CD4-positive, CD25-positive, alpha-beta regulatory T cell (primary cell): ENCODE results near the gene GRK4. TPM values are rescaled to one million over a fixed set of nuclear protein-coding genes. Genes with fewer than 3 reads are reported as not detected.
"Not testable (repeated sequence)": the region's sequence is repeated elsewhere in the genome, so short reads cannot be mapped to it uniquely, and the experiment has no call there.

ENCODE experiments used
- ATAC-seq, 2 donors: fragments of 150-1000 bp; cut with Tn5 transposase; one replicate each; pipeline ENCODE4 v1.10.0; 2021; ENCODE audit warnings: low read depth in 2 of 2, moderate number of reproducible peaks in 2 of 2, moderate library complexity in 1 of 2
- DNase-seq, 3 donors: peaks; one replicate each; pipeline versions ENCODE4 v3.0.0 to v3.0.0-alpha.2; 2012 to 2022; ENCODE audit warnings: mixed read lengths in 1 of 3
- H3K27ac ChIP-seq: one replicate; pipeline ENCODE4 v1.7.0; 2013; ENCODE audit warnings: mild to moderate bottlenecking, low read length; ENCODE audit not compliant: insufficient read depth, poor library complexity, severe bottlenecking
- H3K27me3 ChIP-seq: one replicate; pipeline ENCODE4 v1.7.0; 2013; ENCODE audit warnings: low read length; ENCODE audit not compliant: control insufficient read depth, insufficient read depth
- H3K36me3 ChIP-seq: one replicate; pipeline ENCODE4 v1.7.0; 2013; ENCODE audit warnings: mild to moderate bottlenecking, low read length, moderate library complexity; ENCODE audit not compliant: control insufficient read depth, insufficient read depth
- H3K4me1 ChIP-seq: 2 replicates; pipeline ENCODE4 v1.7.0; 2013; ENCODE audit warnings: mild to moderate bottlenecking, low read length; ENCODE audit not compliant: insufficient read depth, control insufficient read depth, poor library complexity, severe bottlenecking
- H3K4me3 ChIP-seq: one replicate; pipeline ENCODE4 v1.7.0; 2013; ENCODE audit warnings: low read depth, mild to moderate bottlenecking, low read length, moderate library complexity
- H3K9me3 ChIP-seq, 2 experiments: 1 replicate in 1 of 2; 2 replicates in 1 of 2; pipeline ENCODE4 v1.7.0; 2013; ENCODE audit warnings: low read length in 2 of 2, mild to moderate bottlenecking in 1 of 2, moderate library complexity in 1 of 2; ENCODE audit not compliant: control insufficient read depth in 2 of 2
- H3K27ac Mint-ChIP-seq, 3 donors: one replicate each; pipeline ENCODE4 v1.8.0; 2020 to 2022; ENCODE audit warnings: mild to moderate bottlenecking in 3 of 3, mixed read lengths in 3 of 3, moderate library complexity in 2 of 3
- H3K27me3 Mint-ChIP-seq: one replicate; pipeline ENCODE4 v1.8.0; 2022; ENCODE audit warnings: mild to moderate bottlenecking, mixed read lengths
- H3K36me3 Mint-ChIP-seq: one replicate; pipeline ENCODE4 v1.8.0; 2020; ENCODE audit warnings: mixed read lengths
- H3K4me1 Mint-ChIP-seq, 4 donors: one replicate each; pipeline ENCODE4 v1.8.0; 2020 to 2022; ENCODE audit warnings: mixed read lengths in 4 of 4, mild to moderate bottlenecking in 1 of 4
- H3K4me3 Mint-ChIP-seq, 4 donors: one replicate each; pipeline ENCODE4 v1.8.0; 2020 to 2022; ENCODE audit warnings: mild to moderate bottlenecking in 4 of 4, mixed read lengths in 4 of 4, moderate library complexity in 3 of 4
- H3K9me3 Mint-ChIP-seq, 7 donors: one replicate each; pipeline ENCODE4 v1.8.0; 2020 to 2022; ENCODE audit warnings: mixed read lengths in 7 of 7, mild to moderate bottlenecking in 3 of 7, moderate library complexity in 2 of 7
- polyA plus RNA-seq, 4 donors: library from polyadenylated mRNA; unstranded; fragments of 300-500 nt; fragmentation: Illumina TruSeq; gene quantifications; one replicate each; pipeline ENCODE4 v1.2.3, GENCODE V29; 2021
- total RNA-seq: library from RNA; stranded (reverse); gene quantifications from one replicate; pipeline ENCODE4 v1.2.3, GENCODE V29; 2022

GRK4 gene
- total and polyA plus RNA-seq, 5 donors from 2014 or later = 0.64 to 2.8 (median 1.2) TPM

GRCh38 chr4:2953496-2953895 is 9.9 kb upstream of the GRK4 start:
- Mint-ChIP-seq H3K27me3 (peaks cover 4% of the 10 kb centered on the region), H3K27ac (peak overlapping the region in 2 of 3 donors; percentile 93 to 95), H3K9me3 (no peaks in the 10 kb centered on the region), H3K4me1 (peaks cover 6 to 39% (median 25%) of the 10 kb centered on the region in 4 donors), H3K4me3 (peak overlapping the region in 1 of 4 donors; percentile 48), H3K36me3 (peaks cover 50% of the 10 kb centered on the region)
- no peaks in the 10 kb centered on the region for H3K9me3 ChIP-seq
- no peak overlapping the region for H3K4me3 ChIP-seq
- H3K36me3 ChIP-seq = peaks cover 70% of the 10 kb centered on the region
- H3K27me3 ChIP-seq = no peaks in the 10 kb centered on the region
- ATAC-seq (no peak), DNase-seq (no peak)
- peak overlapping the region; percentile 63 for H3K27ac ChIP-seq
- H3K4me1 ChIP-seq = peaks cover 8% of the 10 kb centered on the region

DNA sequence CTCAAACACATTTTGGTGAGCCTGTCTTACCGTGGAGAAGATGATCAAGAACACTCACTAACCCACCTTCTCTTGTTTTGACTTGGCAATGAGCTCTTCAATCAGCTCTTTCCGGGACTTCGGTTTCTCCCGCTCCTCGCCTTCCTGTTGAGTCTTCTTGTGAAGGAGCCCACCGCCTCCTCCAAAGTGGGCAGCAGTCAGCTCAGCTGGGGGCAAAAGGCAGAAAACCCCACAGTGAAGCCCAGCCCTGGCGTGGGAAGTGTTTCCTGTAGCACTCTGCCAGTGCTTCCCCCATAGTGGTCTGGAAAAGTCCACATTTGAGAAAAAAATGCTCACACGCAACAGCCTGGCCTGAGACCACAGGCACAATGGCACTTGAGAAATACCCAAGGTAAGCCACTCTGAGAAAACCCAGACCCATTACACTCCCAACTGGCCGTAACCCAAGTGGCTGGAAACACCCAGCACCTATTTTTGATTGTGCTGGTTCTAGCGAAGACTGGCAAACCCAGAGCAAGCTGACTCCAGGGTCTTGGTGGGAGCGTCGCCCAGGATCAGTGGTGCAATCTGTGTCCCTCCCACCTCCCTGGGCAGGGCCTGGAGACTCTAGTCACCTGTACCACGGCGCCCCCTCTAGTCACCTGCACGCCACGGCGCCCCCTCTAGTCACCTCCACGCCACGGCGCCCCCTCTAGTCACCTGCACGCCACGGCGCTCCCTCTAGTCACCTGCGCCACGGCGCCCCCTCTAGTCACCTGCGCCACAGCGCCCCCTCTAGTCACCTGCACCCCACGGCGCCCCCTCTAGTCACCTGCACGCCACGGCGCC is 8.8 kb upstream of the GRK4 start:
- peak overlapping the region; percentile 93 to 96 (median 95) for H3K27ac Mint-ChIP-seq
- peaks cover 65% of the 10 kb centered on the region for H3K36me3 ChIP-seq
- peak overlapping the region in 2 of 4 donors; percentile 46 to 48 for H3K4me3 Mint-ChIP-seq
- H3K4me1 ChIP-seq = peaks cover 8% of the 10 kb centered on the region
- peaks cover 8 to 50% (median 33%) of the 10 kb centered on the region in 4 donors for H3K4me1 Mint-ChIP-seq
- peak; percentile 45 to 72 (median 45) for DNase-seq
- H3K27ac ChIP-seq = peak overlapping the region; percentile 63
- H3K27me3 Mint-ChIP-seq = peaks cover 4% of the 10 kb centered on the region
- no peaks in the 10 kb centered on the region for H3K9me3 ChIP-seq
- peak; percentile 61 for ATAC-seq
- H3K4me3 ChIP-seq = no peak overlapping the region
- H3K27me3 ChIP-seq = no peaks in the 10 kb centered on the region
- no peaks in the 10 kb centered on the region for H3K9me3 Mint-ChIP-seq
- peaks cover 53% of the 10 kb centered on the region for H3K36me3 Mint-ChIP-seq

DNA sequence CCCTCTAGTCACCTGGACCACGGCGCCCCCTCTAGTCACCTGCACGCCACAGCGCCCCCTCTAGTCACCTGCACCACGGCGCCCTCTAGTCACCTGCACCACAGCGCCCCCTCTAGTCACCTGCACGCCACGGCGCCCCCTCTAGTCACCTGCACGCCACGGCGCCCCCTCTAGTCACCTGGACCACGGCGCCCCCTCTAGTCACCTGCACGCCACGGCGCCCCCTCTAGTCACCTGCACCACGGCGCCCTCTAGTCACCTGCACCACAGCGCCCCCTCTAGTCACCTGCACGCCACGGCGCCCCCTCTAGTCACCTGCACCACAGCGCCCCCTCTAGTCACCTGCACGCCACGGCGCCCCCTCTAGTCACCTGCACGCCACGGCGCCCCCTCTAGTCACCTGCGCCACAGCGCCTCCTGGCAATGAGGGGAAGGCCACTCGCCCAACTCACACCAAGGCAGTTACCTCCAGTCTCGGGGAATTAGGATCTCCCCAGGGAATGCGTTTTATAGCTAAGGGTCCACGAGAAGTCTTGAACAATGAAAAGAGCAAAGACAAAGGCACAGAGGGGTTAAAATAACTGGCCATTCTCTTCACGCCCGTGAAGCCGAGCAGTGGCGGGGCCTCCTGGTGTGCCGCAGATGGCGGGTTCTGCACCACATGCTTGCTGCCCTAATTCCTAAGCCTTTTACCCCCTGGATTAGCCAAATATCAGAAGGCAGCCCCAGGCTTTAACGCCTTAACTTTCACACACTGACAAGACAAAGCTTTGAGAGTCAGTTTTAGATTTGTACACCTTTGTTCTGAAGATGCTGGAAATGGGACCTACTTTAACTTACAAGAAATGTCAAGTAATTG is 8.0 kb upstream of the GRK4 start:
- Mint-ChIP-seq H3K36me3 (peaks cover 47% of the 10 kb centered on the region), H3K4me1 (peaks cover 11 to 51% (median 39%) of the 10 kb centered on the region in 4 donors), H3K27ac (peak overlapping the region in 2 of 3 donors; percentile 56 to 93)
- not testable (repeated sequence) for DNase-seq, H3K9me3 ChIP-seq, ATAC-seq, H3K27me3 ChIP-seq, H3K4me1 ChIP-seq, H3K27me3 Mint-ChIP-seq, H3K4me3 Mint-ChIP-seq, H3K4me3 ChIP-seq, H3K9me3 Mint-ChIP-seq
- H3K36me3 ChIP-seq = peaks cover 57% of the 10 kb centered on the region
- H3K27ac ChIP-seq = peak overlapping the region; percentile 18

DNA sequence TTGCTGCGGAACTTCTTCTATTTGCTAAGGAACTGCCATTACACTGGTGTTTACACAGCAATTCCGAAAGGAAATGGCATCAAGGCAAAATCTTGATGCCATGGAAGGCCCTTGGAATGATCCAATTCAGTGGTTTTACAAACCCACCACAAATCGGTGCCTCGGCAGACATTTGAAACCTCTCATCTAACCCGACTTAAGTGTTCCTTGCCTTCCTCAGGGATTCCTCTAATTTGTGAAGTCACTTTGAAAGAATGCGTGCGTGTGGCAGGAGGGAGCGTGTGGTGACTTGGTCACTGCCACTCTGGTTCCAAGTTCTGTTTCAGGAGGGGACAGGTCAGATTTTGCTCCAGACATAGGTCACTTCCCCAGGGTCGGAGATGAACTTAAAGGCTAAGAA is 4.9 kb upstream of the GRK4 start:
- peaks cover 23% of the 10 kb centered on the region for H3K36me3 Mint-ChIP-seq
- H3K27ac ChIP-seq = no peak overlapping the region
- peaks cover 27% of the 10 kb centered on the region for H3K4me1 ChIP-seq
- DNase-seq (no peak), ATAC-seq (no peak)
- peaks cover 4% of the 10 kb centered on the region for H3K27me3 Mint-ChIP-seq
- H3K27ac Mint-ChIP-seq = peak overlapping the region in 1 of 3 donors; percentile 76
- H3K9me3 ChIP-seq = no peaks in the 10 kb centered on the region
- no peaks in the 10 kb centered on the region for H3K9me3 Mint-ChIP-seq
- peaks cover 19 to 63% (median 50%) of the 10 kb centered on the region in 4 donors for H3K4me1 Mint-ChIP-seq
- no peaks in the 10 kb centered on the region for H3K27me3 ChIP-seq
- no peak overlapping the region for H3K4me3 ChIP-seq
- peaks cover 30% of the 10 kb centered on the region for H3K36me3 ChIP-seq
- H3K4me3 Mint-ChIP-seq = no peak overlapping the region

GRCh38 chr4:2960450-2960849 is 2.9 kb upstream of the GRK4 start:
- Mint-ChIP-seq H3K27ac (peak overlapping the region in 1 of 3 donors; percentile 38), H3K36me3 (peaks cover 15% of the 10 kb centered on the region), H3K4me1 (peaks cover 19 to 60% (median 46%) of the 10 kb centered on the region in 4 donors), H3K4me3 (peak overlapping the region in 2 of 4 donors; percentile 59 to 67)
- Histone ChIP-seq H3K4me1 (peaks cover 28% of the 10 kb centered on the region), H3K36me3 (peaks cover 27% of the 10 kb centered on the region)
- H3K27ac ChIP-seq, H3K27me3 ChIP-seq, DNase-seq, ATAC-seq, H3K4me3 ChIP-seq, H3K9me3 Mint-ChIP-seq, H3K9me3 ChIP-seq, H3K27me3 Mint-ChIP-seq: not testable (repeated sequence)

DNA sequence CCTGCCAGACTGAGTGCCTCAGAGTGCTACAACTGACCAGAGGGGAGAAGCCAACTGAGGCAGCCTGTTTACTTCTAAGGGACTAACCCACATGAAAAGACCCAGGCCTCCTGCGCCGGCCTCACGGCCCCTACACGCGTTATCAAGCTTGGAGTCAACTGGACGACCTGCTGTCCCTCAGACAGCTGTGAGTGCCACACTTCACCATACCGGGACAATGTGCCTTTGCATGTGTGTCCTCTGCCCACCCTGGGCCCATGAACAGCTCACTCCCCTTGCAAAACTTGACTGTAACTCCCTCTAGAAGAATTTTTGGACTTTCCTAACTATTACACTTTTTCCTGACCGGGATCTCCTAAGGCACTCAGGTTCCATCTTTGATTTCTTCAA is 2.0 kb upstream of the GRK4 start:
- H3K27me3 ChIP-seq = no peaks in the 10 kb centered on the region
- H3K4me3 Mint-ChIP-seq = peak overlapping the region; percentile 88 to 97 (median 92)
- DNase-seq = peak in 1 of 3 donors; percentile 50
- no peaks in the 10 kb centered on the region for H3K27me3 Mint-ChIP-seq
- peaks cover 13% of the 10 kb centered on the region for H3K36me3 Mint-ChIP-seq
- peak overlapping the region; percentile 91 for H3K4me3 ChIP-seq
- H3K9me3 Mint-ChIP-seq = no peaks in the 10 kb centered on the region
- H3K4me1 ChIP-seq = peaks cover 28% of the 10 kb centered on the region
- H3K9me3 ChIP-seq = no peaks in the 10 kb centered on the region
- H3K27ac ChIP-seq = peak overlapping the region; percentile 92
- ATAC-seq = no peak
- H3K36me3 ChIP-seq = peaks cover 20% of the 10 kb centered on the region
- H3K27ac Mint-ChIP-seq = peak overlapping the region in 2 of 3 donors; percentile 70 to 86
- H3K4me1 Mint-ChIP-seq = peaks cover 19 to 50% (median 40%) of the 10 kb centered on the region in 4 donors

- DNase-seq (peak in 2 of 3 donors; percentile 43 to 59), ATAC-seq (peak in 1 of 2 donors; percentile 8)
- Histone ChIP-seq H3K36me3 (peaks cover 18% of the 10 kb centered on the region), H3K4me1 (peaks cover 28% of the 10 kb centered on the region), H3K27ac (peak overlapping the region; percentile 92), H3K4me3 (peak overlapping the region; percentile 91), H3K27me3 (no peaks in the 10 kb centered on the region), H3K9me3 (no peaks in the 10 kb centered on the region)
- no peaks in the 10 kb centered on the region for H3K27me3 Mint-ChIP-seq
- peaks cover 19 to 47% (median 38%) of the 10 kb centered on the region in 4 donors for H3K4me1 Mint-ChIP-seq
- H3K4me3 Mint-ChIP-seq = peak overlapping the region; percentile 88 to 97 (median 92)
- peaks cover 11% of the 10 kb centered on the region for H3K36me3 Mint-ChIP-seq
- no peaks in the 10 kb centered on the region for H3K9me3 Mint-ChIP-seq
- peak overlapping the region; percentile 86 to 96 (median 90) for H3K27ac Mint-ChIP-seq
Observed at GRCh38 chr4:2961811-2962441, 1.4 kb upstream of the GRK4 start.
